Common myeloid progenitor, CD34-positive (primary cell): ENCODE measurements around the gene TLCD3A.
"Not testable (repeated sequence)": the region's sequence is repeated elsewhere in the genome, so short reads cannot be mapped to it uniquely, and the experiment has no call there.

Source experiments
- CTCF ChIA-PET: fragments of 350-600 bp; sonication (Branson Sonifier 250); formaldehyde crosslinking; loops from one replicate; lab custom pipeline; 2021; ENCODE audit warnings: antibody characterized with exemption; lab: Charles Lee
- POLR2A ChIA-PET: fragments of 350-600 bp; sonication (Branson Sonifier 250); formaldehyde crosslinking; loops from one replicate; lab custom pipeline; 2021; ENCODE audit warnings: antibody characterized with exemption; lab: Charles Lee
- DNase-seq, 3 donors: peaks; one replicate each; pipeline versions ENCODE4 v3.0.0 to v3.0.0-alpha.2; 2013
- H3K27ac ChIP-seq, 2 experiments: 1 replicate in 1 of 2; 2 replicates in 1 of 2; pipeline ENCODE4 v1.7.0; 2013; ENCODE audit warnings: inconsistent platforms in 2 of 2, low read length in 2 of 2, mild to moderate bottlenecking in 2 of 2, low read depth in 1 of 2, moderate library complexity in 1 of 2; ENCODE audit not compliant: severe bottlenecking in 2 of 2, insufficient read depth in 1 of 2, poor library complexity in 1 of 2
- H3K27me3 ChIP-seq, 5 experiments: replicated peaks in 2 of 5; 1 replicate in 3 of 5; 2 replicates in 2 of 5; pipeline versions ENCODE4 v1.6.1 to v1.7.0; 2013; ENCODE audit warnings: low read length in 4 of 5, mild to moderate bottlenecking in 2 of 5, moderate library complexity in 2 of 5, inconsistent platforms in 1 of 5; ENCODE audit not compliant: insufficient read depth in 5 of 5, control insufficient read depth in 4 of 5
- H3K36me3 ChIP-seq, 4 experiments: 1 replicate in 2 of 4; 2 replicates in 2 of 4; pipeline versions ENCODE4 v1.6.1 to v1.7.0; 2013; ENCODE audit warnings: low read length in 3 of 4, control low read depth in 1 of 4, mild to moderate bottlenecking in 1 of 4; ENCODE audit not compliant: control insufficient read depth in 4 of 4, insufficient read depth in 4 of 4
- H3K4me1 ChIP-seq, 4 experiments: 1 replicate in 3 of 4; 2 replicates in 1 of 4; pipeline versions ENCODE4 v1.6.1 to v1.7.1; 2013; ENCODE audit warnings: low read length in 3 of 4, mild to moderate bottlenecking in 3 of 4, control low read depth in 1 of 4, inconsistent platforms in 1 of 4, moderate library complexity in 1 of 4; ENCODE audit not compliant: control insufficient read depth in 4 of 4, insufficient read depth in 4 of 4; ENCODE audit errors: control extremely low read depth in 1 of 4
- H3K4me3 ChIP-seq, 7 experiments: 1 replicate in 4 of 7; 2 replicates in 3 of 7; pipeline versions ENCODE4 v1.5.1 to v1.7.0; 2013; ENCODE audit warnings: mild to moderate bottlenecking in 7 of 7, low read length in 6 of 7, moderate library complexity in 6 of 7, inconsistent platforms in 2 of 7, low read depth in 2 of 7, control low read depth in 1 of 7; ENCODE audit not compliant: insufficient read depth in 4 of 7, control insufficient read depth in 1 of 7; ENCODE audit errors: extremely low read depth in 1 of 7
- H3K9me3 ChIP-seq, 5 experiments: 1 replicate in 4 of 5; 2 replicates in 1 of 5; pipeline versions ENCODE4 v1.6.1 to v1.7.1; 2013; ENCODE audit warnings: low read length in 4 of 5, mild to moderate bottlenecking in 2 of 5, inconsistent platforms in 1 of 5, low read depth in 1 of 5, moderate library complexity in 1 of 5; ENCODE audit not compliant: control insufficient read depth in 4 of 5, insufficient read depth in 2 of 5; ENCODE audit errors: control extremely low read depth in 1 of 5
- WGBS: methylation state at CpG from one replicate; pipeline ENCODE4 v1.1.5; 2013; ENCODE audit not compliant: insufficient coverage; 5-methylcytosine and 5-hydroxymethylcytosine counted together

Gene TLCD3A

DNA sequence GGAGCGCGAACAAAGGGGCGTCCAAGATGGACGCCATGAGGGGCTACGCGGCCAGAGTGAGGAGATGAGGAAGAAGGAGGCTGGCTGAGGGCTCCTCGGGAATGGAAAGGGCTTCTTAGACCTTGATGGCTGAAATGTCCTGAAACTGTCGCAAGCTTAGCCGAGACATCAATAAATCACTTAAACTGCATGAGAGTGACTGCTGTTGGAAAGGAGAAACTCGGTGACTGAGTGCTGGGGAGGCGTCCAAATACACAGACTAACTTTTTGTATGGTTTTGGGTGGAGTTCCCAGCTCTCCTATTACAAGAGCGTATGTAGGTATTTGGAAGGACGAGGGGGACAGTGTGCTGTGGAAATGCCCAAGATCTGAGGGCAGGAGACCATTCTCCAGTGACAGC lies 21.0 kb downstream of the TLCD3A start:
- no peak for DNase-seq
- no peaks in the 10 kb centered on the region for H3K27me3 ChIP-seq
- H3K4me3 ChIP-seq: peak overlapping the region in 1 of 7 experiments; percentile 49
- H3K4me1 ChIP-seq: peaks cover 7 to 26% (median 21%) of the 10 kb centered on the region in 4 experiments
- ChIA-PET CTCF (interaction anchor here (1.0 to 1.2 kb wide), 2 partner anchors 9 to 11 kb away, joined by 3 to 10 read pairs; no protein-coding TSS in a partner anchor), POLR2A (no interaction called here)
- WGBS: 88% methylated on average over 7 of the region's 13 CpGs
- no peak overlapping the region for H3K27ac ChIP-seq
- peaks cover 0 to 3% (median 0%) of the 10 kb centered on the region in 5 experiments for H3K9me3 ChIP-seq
- peaks cover 2 to 18% (median 14%) of the 10 kb centered on the region in 4 experiments for H3K36me3 ChIP-seq

DNA sequence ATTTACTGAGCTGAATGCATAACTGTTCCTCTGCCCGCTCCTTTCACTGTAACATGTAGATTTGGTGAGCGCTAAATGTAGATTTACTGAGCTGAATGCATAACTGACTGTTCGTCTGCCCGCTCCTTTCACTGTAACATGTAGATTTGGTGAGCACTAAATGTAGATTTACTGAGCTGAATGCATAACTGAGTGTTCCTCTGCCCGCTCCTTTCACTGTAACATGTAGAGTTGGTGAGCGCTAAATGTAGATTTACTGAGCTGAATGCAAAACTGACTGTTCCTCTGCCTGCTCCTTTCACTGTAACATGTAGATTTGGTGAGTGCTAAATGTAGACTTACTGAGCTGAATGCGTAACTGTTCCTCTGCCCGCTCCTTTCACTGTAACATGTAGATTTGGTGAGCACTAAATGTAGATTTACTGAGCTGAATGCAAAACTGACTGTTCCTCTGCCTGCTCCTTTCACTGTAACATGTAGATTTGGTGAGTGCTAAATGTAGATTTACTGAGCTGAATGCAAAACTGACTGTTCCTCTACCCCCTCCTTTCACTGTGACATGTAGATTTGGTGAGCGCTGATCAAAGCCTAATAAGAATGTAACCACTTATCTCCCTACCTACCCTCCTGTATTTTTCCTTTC lies 23.0 kb downstream of the TLCD3A start:
- 99% methylated on average over 8 of the region's 9 CpGs for WGBS
- CTCF ChIA-PET: interaction anchor here (1.3 to 2.0 kb wide), 3 partner anchors 9 to 40 kb away, joined by 3 to 7 read pairs (median 4); no protein-coding TSS in a partner anchor
- DNase-seq, H3K9me3 ChIP-seq, H3K27me3 ChIP-seq, H3K4me3 ChIP-seq, POLR2A ChIA-PET, H3K27ac ChIP-seq: not testable (repeated sequence)
- peaks cover 5 to 23% (median 20%) of the 10 kb centered on the region in 4 experiments for H3K4me1 ChIP-seq
- H3K36me3 ChIP-seq: peaks cover 11 to 29% (median 23%) of the 10 kb centered on the region in 4 experiments

- POLR2A ChIA-PET, H3K4me3 ChIP-seq, H3K27me3 ChIP-seq, DNase-seq, H3K9me3 ChIP-seq, H3K27ac ChIP-seq: not testable (repeated sequence)
- CTCF ChIA-PET: interaction anchor here (1.6 kb wide), 1 partner anchor 8 kb away, joined by 7 read pairs; no protein-coding TSS in a partner anchor
- peaks cover 13 to 35% (median 27%) of the 10 kb centered on the region in 4 experiments for H3K36me3 ChIP-seq
- H3K4me1 ChIP-seq: peaks cover under 1 to 16% (median 14%) of the 10 kb centered on the region in 4 experiments
- 94% methylated on average over 11 of the region's 15 CpGs for WGBS
These were observed 23.7 kb downstream of the TLCD3A start for GRCh38 chr17:756010-756567.

DNA sequence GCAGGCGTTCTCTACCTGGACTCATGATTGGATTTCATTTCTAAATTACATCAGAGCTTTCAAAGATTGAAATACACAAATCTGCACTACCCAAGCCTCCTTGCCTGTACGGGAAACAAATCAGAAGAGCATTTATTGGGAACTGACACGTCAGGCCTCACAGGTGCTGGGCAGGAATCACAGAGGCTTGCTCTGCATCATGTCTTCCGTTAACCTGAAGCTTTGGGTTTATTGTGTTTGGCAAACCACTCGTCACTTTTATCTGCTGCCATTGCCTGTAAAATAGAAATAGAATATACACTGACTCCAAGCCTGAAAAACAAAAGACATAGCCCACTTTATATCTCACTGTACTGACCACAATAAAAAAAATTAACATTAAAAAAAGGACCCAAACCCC lies 27.6 kb downstream of the TLCD3A start:
- no peaks in the 10 kb centered on the region for H3K4me1 ChIP-seq
- H3K4me3 ChIP-seq: no peak overlapping the region
- H3K36me3 ChIP-seq: peaks cover 14 to 56% (median 42%) of the 10 kb centered on the region in 4 experiments
- no peaks in the 10 kb centered on the region for H3K27me3 ChIP-seq
- 96% methylated on average over 4 of the region's 5 CpGs for WGBS
- no peaks in the 10 kb centered on the region for H3K9me3 ChIP-seq
- ChIA-PET POLR2A (no interaction called here), CTCF (interaction anchor here (1.6 kb wide), 1 partner anchor 29 kb away, joined by 3 read pairs; no protein-coding TSS in a partner anchor)
- H3K27ac ChIP-seq: no peak overlapping the region
- no peak for DNase-seq

- CTCF ChIA-PET: no interaction called here
- POLR2A ChIA-PET: no interaction called here
- no peaks in the 10 kb centered on the region for H3K4me1 ChIP-seq
- WGBS: 91% methylated on average over 9 of the region's 9 CpGs
- H3K9me3 ChIP-seq: no peaks in the 10 kb centered on the region
- no peak overlapping the region for H3K4me3 ChIP-seq
- DNase-seq: no peak
- peaks cover 18 to 60% (median 46%) of the 10 kb centered on the region in 4 experiments for H3K36me3 ChIP-seq
- H3K27me3 ChIP-seq: no peaks in the 10 kb centered on the region
- no peak overlapping the region for H3K27ac ChIP-seq
These were observed 28.0 kb downstream of the TLCD3A start for GRCh38 chr17:760371-760770.

DNA sequence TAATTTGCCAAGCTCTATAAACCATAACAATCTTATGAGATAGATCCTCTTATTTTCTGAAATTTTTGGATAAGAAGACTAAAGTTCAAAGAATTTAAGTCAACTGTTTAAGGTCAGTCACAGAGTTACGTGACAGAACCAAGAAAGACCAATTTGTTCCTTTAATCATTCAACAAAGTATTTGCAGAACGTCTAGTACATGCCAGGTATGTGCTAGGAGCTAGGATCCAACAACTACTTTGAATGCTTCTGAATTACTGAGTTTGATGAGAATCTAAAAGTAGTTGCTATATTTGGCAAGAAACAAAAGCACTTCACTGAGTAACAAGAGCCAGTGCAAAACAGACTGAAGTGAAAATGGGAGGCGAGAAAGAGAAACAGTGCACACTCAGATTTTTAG lies 34.7 kb downstream of the TLCD3A start:
- H3K4me3 ChIP-seq: no peak overlapping the region
- H3K27me3 ChIP-seq: no peaks in the 10 kb centered on the region
- 97% methylated on average over 3 of the region's 3 CpGs for WGBS
- peaks cover 10 to 62% (median 39%) of the 10 kb centered on the region in 4 experiments for H3K36me3 ChIP-seq
- ChIA-PET POLR2A (no interaction called here), CTCF (interaction anchor here (0.8 kb wide), 1 partner anchor 12 kb away, joined by 3 read pairs; no protein-coding TSS in a partner anchor)
- no peaks in the 10 kb centered on the region for H3K9me3 ChIP-seq
- H3K27ac ChIP-seq: no peak overlapping the region
- no peaks in the 10 kb centered on the region for H3K4me1 ChIP-seq
- DNase-seq: no peak

GRCh38 chr17:773016-773415 lies 40.6 kb downstream of the TLCD3A start:
- Histone ChIP-seq H3K9me3 (no peaks in the 10 kb centered on the region), H3K4me3 (no peak overlapping the region), H3K27me3 (no peaks in the 10 kb centered on the region), H3K27ac (no peak overlapping the region), H3K4me1 (no peaks in the 10 kb centered on the region), H3K36me3 (peaks cover 19 to 78% (median 62%) of the 10 kb centered on the region in 4 experiments)
- DNase-seq: no peak
- POLR2A ChIA-PET: no interaction called here
- no CpG with 5 or more reads among the region's 5 CpGs for WGBS
- CTCF ChIA-PET: no interaction called here
